H1 (cell line): ENCODE data around the gene TPST2. TPM values are rescaled to one million over a fixed set of nuclear protein-coding genes. Genes with fewer than 3 reads are reported as not detected.
A peak's percentile ranks its signal among the peaks of the same experiment; 100 is the strongest.

Source experiments
- CTCF ChIA-PET: fragments of 300-600 bp; sonication (Branson Sonifier 250); formaldehyde crosslinking; loops from one replicate; lab custom pipeline; 2021; ENCODE audit not compliant: partially characterized antibody; lab: Charles Lee
- POLR2A ChIA-PET: fragments of 300-600 bp; sonication (Branson Sonifier 250); formaldehyde crosslinking; loops from one replicate; lab custom pipeline; 2021; ENCODE audit warnings: inconsistent platforms; ENCODE audit not compliant: partially characterized antibody; lab: Charles Lee
- DNase-seq, 2 experiments: peaks; one replicate each; pipeline versions ENCODE4 v3.0.0 to v3.0.0-alpha.2; 2010 to 2022; ENCODE audit warnings: low spot score in 2 of 2, low read depth in 1 of 2, mixed read lengths in 1 of 2
- FAIRE-seq: peaks from 2 replicates; lab custom pipeline; 2011; peaks lifted over from hg19 to GRCh38; lab: Jason Lieb, UNC
- H2AFZ ChIP-seq: 2 replicates; pipeline ENCODE4 v1.8.1; 2012; ENCODE audit warnings: low read length, inconsistent platforms
- H2AK5ac ChIP-seq: 2 replicates; pipeline ENCODE4 v1.6.1; 2013; ENCODE audit warnings: low read depth, low read length
- H2BK120ac ChIP-seq: replicated peaks from 2 replicates; pipeline ENCODE3; 2013; ENCODE audit warnings: low read depth, low read length, inconsistent platforms
- H2BK12ac ChIP-seq: 2 replicates; pipeline ENCODE4 v1.6.1; 2013; ENCODE audit warnings: low read depth, low read length
- H2BK15ac ChIP-seq: 2 replicates; pipeline ENCODE4 v1.6.1; 2013; ENCODE audit warnings: low read length
- H2BK20ac ChIP-seq: 2 replicates; pipeline ENCODE4 v1.6.1; 2013; ENCODE audit warnings: low read length
- H2BK5ac ChIP-seq: 2 replicates; pipeline ENCODE4 v1.6.1; 2013; ENCODE audit warnings: low read depth, low read length
- H3K14ac ChIP-seq: 2 replicates; pipeline ENCODE4 v1.6.1; 2013; ENCODE audit warnings: inconsistent platforms; ENCODE audit not compliant: insufficient read length
- H3K18ac ChIP-seq: 2 replicates; pipeline ENCODE4 v1.6.1; 2013; ENCODE audit warnings: low read length; ENCODE audit errors: extremely low read depth
- H3K23ac ChIP-seq: 2 replicates; pipeline ENCODE4 v1.6.1; 2013; ENCODE audit warnings: inconsistent platforms; ENCODE audit not compliant: insufficient read length
- H3K23me2 ChIP-seq: 2 replicates; pipeline ENCODE4 v1.6.1; 2013; ENCODE audit warnings: low read depth, low read length
- H3K27ac ChIP-seq: 2 replicates; pipeline ENCODE4 v1.6.1; 2011; ENCODE audit warnings: low read depth, low read length, inconsistent platforms
- H3K27me3 ChIP-seq, 4 experiments: replicated peaks in 1 of 4; 1 replicate in 1 of 4; 2 replicates in 3 of 4; pipeline versions ENCODE4 v1.6.1 to v1.8.1; 2011 to 2013; ENCODE audit warnings: low read length in 3 of 4, mild to moderate bottlenecking in 3 of 4, inconsistent platforms in 2 of 4, mixed read lengths in 2 of 4, moderate library complexity in 1 of 4; ENCODE audit not compliant: control insufficient read depth in 3 of 4, insufficient read depth in 3 of 4; ENCODE audit errors: extremely low read depth in 1 of 4
- H3K36me3 ChIP-seq, 4 experiments: 2 replicates each; pipeline versions ENCODE4 v1.6.1 to v1.8.1; 2011 to 2013; ENCODE audit warnings: mild to moderate bottlenecking in 4 of 4, low read length in 3 of 4, moderate library complexity in 2 of 4, control low read depth in 1 of 4, inconsistent platforms in 1 of 4; ENCODE audit not compliant: insufficient read depth in 4 of 4, control insufficient read depth in 2 of 4
- H3K4ac ChIP-seq: replicated peaks from 2 replicates; pipeline ENCODE3; 2013; ENCODE audit warnings: low read length, low read depth, mixed read lengths, inconsistent platforms; ENCODE audit not compliant: insufficient read length
- H3K4me1 ChIP-seq, 4 experiments: replicated peaks in 1 of 4; 1 replicate in 1 of 4; 2 replicates in 3 of 4; pipeline versions ENCODE4 v1.6.1 to v1.8.1; 2011 to 2013; ENCODE audit warnings: low read length in 3 of 4, inconsistent platforms in 2 of 4, mixed read lengths in 1 of 4; ENCODE audit not compliant: insufficient read depth in 4 of 4, control insufficient read depth in 3 of 4
- H3K4me2 ChIP-seq, 2 experiments: 2 replicates each; pipeline versions ENCODE4 v1.6.1 to v1.8.1; 2011 to 2013; ENCODE audit warnings: low read depth in 2 of 2, low read length in 2 of 2, control low read depth in 1 of 2, inconsistent platforms in 1 of 2, mild to moderate bottlenecking in 1 of 2; ENCODE audit not compliant: insufficient read depth in 1 of 2
- H3K4me3 ChIP-seq, 4 experiments: fragments of 200-600, 300-600 bp in 1 of 4; sonication (generic), shearing (Covaris generic), sonication (Bioruptor Twin) in 1 of 4; 2 replicates each; pipeline versions ENCODE4 v1.5.1 to v1.8.1; 2011 to 2016; ENCODE audit warnings: low read length in 4 of 4, low read depth in 3 of 4, control low read depth in 2 of 4, inconsistent platforms in 2 of 4, mild to moderate bottlenecking in 2 of 4, mixed read lengths in 1 of 4, moderate library complexity in 1 of 4; ENCODE audit not compliant: insufficient read depth in 2 of 4; ENCODE audit errors: extremely low read depth in 1 of 4
- H3K56ac ChIP-seq: replicated peaks from 2 replicates; pipeline ENCODE3; 2013; ENCODE audit warnings: low read depth, mild to moderate bottlenecking, mixed read lengths, low read length, inconsistent platforms; ENCODE audit not compliant: insufficient read length
- H3K79me1 ChIP-seq: 2 replicates; pipeline ENCODE4 v1.6.1; 2013; ENCODE audit warnings: low read depth, low read length, control low read depth
- H3K79me2 ChIP-seq, 2 experiments: 2 replicates each; pipeline versions ENCODE4 v1.6.1 to v1.8.1; 2012 to 2013; ENCODE audit warnings: low read length in 2 of 2, mild to moderate bottlenecking in 2 of 2, inconsistent platforms in 1 of 2; ENCODE audit not compliant: insufficient read depth in 2 of 2, control insufficient read depth in 1 of 2
- H3K9ac ChIP-seq, 4 experiments: replicated peaks in 1 of 4; 1 replicate in 1 of 4; 2 replicates in 3 of 4; pipeline versions ENCODE4 v1.6.1 to v1.8.1; 2011 to 2013; ENCODE audit warnings: low read depth in 3 of 4, low read length in 3 of 4, control low read depth in 2 of 4, mild to moderate bottlenecking in 2 of 4, moderate library complexity in 2 of 4, inconsistent platforms in 1 of 4; ENCODE audit errors: extremely low read depth in 1 of 4
- H3K9me3 ChIP-seq, 2 experiments: 2 replicates each; pipeline versions ENCODE4 v1.6.1 to v1.8.1; 2012 to 2013; ENCODE audit warnings: mild to moderate bottlenecking in 2 of 2, moderate library complexity in 2 of 2, control low read depth in 1 of 2, inconsistent platforms in 1 of 2, low read depth in 1 of 2, low read length in 1 of 2, mixed read lengths in 1 of 2; ENCODE audit not compliant: insufficient read depth in 2 of 2
- H4K20me1 ChIP-seq, 2 experiments: replicated peaks in 1 of 2; 2 replicates each; pipeline versions ENCODE3 to v1.8.1; 2011 to 2013; ENCODE audit warnings: inconsistent platforms in 2 of 2, low read length in 2 of 2, mild to moderate bottlenecking in 1 of 2; ENCODE audit not compliant: insufficient read depth in 2 of 2, control insufficient read depth in 1 of 2
- H4K5ac ChIP-seq: 2 replicates; pipeline ENCODE4 v1.6.1; 2013; ENCODE audit warnings: low read length, low read depth, mixed read lengths, inconsistent platforms; ENCODE audit not compliant: insufficient read length
- H4K8ac ChIP-seq: 2 replicates; pipeline ENCODE4 v1.8.0; 2013; ENCODE audit warnings: mild to moderate bottlenecking, moderate library complexity, low read length, inconsistent platforms; ENCODE audit not compliant: insufficient read depth; ENCODE audit errors: extremely low read depth
- H4K91ac ChIP-seq: replicated peaks from 2 replicates; pipeline ENCODE3; 2013; ENCODE audit warnings: low read length, mixed read lengths, inconsistent platforms; ENCODE audit not compliant: insufficient read length
- BRCA1 ChIP-seq: IDR thresholded peaks from 2 replicates; pipeline ENCODE4 v1.6.1; 2012; ENCODE audit warnings: low read depth, low read length, improper control_type of control experiment
- KDM4A ChIP-seq: IDR thresholded peaks from one replicate; pipeline ENCODE4 v1.7.1; 2012; ENCODE audit warnings: low read depth, mild to moderate bottlenecking, moderate library complexity, low read length, inconsistent platforms; ENCODE audit not compliant: severe bottlenecking
- KDM5A ChIP-seq: fragments of 200-600 bp; IDR thresholded peaks from 2 replicates; pipeline ENCODE4 v1.7.1; 2012; ENCODE audit warnings: mild to moderate bottlenecking, low read length, inconsistent platforms, mixed read lengths
- NRF1 ChIP-seq: IDR thresholded peaks from 2 replicates; pipeline ENCODE4 v1.6.1; 2011; ENCODE audit warnings: mild to moderate bottlenecking, low read depth, low read length, improper control_type of control experiment
- POLR2A ChIP-seq, 2 experiments: IDR thresholded peaks; 1 replicate in 1 of 2; 2 replicates in 1 of 2; pipeline ENCODE4 v1.6.1; 2011; ENCODE audit warnings: low read depth in 2 of 2, low read length in 2 of 2, mild to moderate bottlenecking in 2 of 2; ENCODE audit errors: control extremely low read depth in 1 of 2
- RAD21 ChIP-seq, 2 experiments: IDR thresholded peaks in 1 of 2; conservative IDR thresholded peaks in 1 of 2; 2 replicates each; pipeline ENCODE4 v1.6.1; 2011; ENCODE audit warnings: low read depth in 2 of 2, low read length in 2 of 2, improper control_type of control experiment in 1 of 2, inconsistent platforms in 1 of 2, mild to moderate bottlenecking in 1 of 2, moderate library complexity in 1 of 2
- RFX5 ChIP-seq: IDR thresholded peaks from 2 replicates; pipeline ENCODE4 v1.6.1; 2011; ENCODE audit warnings: low read depth, low read length, improper control_type of control experiment, borderline replicate concordance
- SAP30 ChIP-seq: fragments of 300-600 bp; sonication (generic); IDR thresholded peaks from 2 replicates; pipeline ENCODE4 v1.7.1; 2012; ENCODE audit warnings: low read length, moderate library complexity, mild to moderate bottlenecking, inconsistent platforms; ENCODE audit not compliant: insufficient read depth, insufficient replicate concordance
- YY1 ChIP-seq: IDR thresholded peaks from 2 replicates; pipeline ENCODE4 v1.6.1; 2011; ENCODE audit warnings: low read depth, mild to moderate bottlenecking, low read length
- WGBS, 2 experiments: shearing (Covaris generic) in 1 of 2; methylation state at CpG; one replicate each; pipeline versions ENCODE4 v1.1.6 to v1.1.7; 2013 to 2015; ENCODE audit warnings: low lambda C conversion rate in 2 of 2, mixed read lengths in 2 of 2, inconsistent platforms in 1 of 2, low coverage in 1 of 2, missing lambda C conversion rate in 1 of 2; ENCODE audit not compliant: insufficient replicate concordance in 2 of 2, insufficient coverage in 1 of 2, insufficient read length in 1 of 2; ENCODE audit errors: extremely low coverage in 1 of 2, missing lambda C conversion rate in 1 of 2; 5-methylcytosine and 5-hydroxymethylcytosine counted together
- polyA plus RNA-seq, 7 experiments: library from polyadenylated mRNA; depleted of rRNA in 3 of 7; stranded (reverse) in 5 of 7; unstranded in 2 of 7; fragments of >200 nt in 5 of 7; fragments of 200-250 nt in 2 of 7; gene quantifications; 1 replicate in 5 of 7; 2 replicates in 1 of 7; 4 replicates in 1 of 7; pipeline versions ENCODE4 v1.2.1 to v1.2.3, GENCODE V29; 2011 to 2013; ENCODE audit warnings: missing spikeins in 2 of 7, mixed read lengths in 2 of 7
- total RNA-seq: library from RNA; stranded (reverse); fragmentation: NEBNext Ultra II Directional; extraction: Animal tissue kit (Norgen Biotek cat#: 25700); gene quantifications from 2 replicates; pipeline ENCODE4 v1.2.1, GENCODE V29; 2021
- TF ChIP-seq, protein P1 (sequence below): IDR thresholded peaks from 2 replicates; pipeline ENCODE4 v1.6.1; 2011; ENCODE audit warnings: low read depth, mild to moderate bottlenecking, low read length; ENCODE audit not compliant: insufficient read depth

The TPST2 gene
- total and polyA plus RNA-seq, 2 of the 8 experiments (the other 6 are each of a cell fraction or from before 2014, with no cell fraction given), result 58.8 to 143 TPM

DNA sequence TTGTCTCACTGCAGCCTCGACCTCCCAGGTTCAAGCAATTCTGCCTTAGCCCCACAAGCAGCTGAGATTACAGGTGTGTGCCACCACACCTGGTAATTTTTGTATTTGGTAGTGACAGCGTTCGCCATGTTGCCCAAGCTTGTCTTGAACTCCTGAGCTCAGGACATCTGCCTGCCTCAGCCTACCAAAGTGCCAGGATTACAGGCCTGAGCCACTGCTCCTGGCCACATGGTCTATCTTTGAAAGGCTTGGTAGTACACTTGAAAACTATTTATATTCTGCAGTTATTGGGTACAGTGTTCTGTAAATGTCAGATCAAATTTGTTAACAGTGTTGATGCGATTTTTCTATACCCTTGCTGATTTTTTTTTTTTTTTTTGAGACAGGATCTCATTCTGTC, 41.4 kb upstream of the TPST2 start:
- no peak overlapping the region for H4K91ac ChIP-seq
- H3K27me3 ChIP-seq, result no peaks in the 10 kb centered on the region
- no peaks in the 10 kb centered on the region for H3K23me2 ChIP-seq
- no peaks in the 10 kb centered on the region for H4K20me1 ChIP-seq
- no peaks in the 10 kb centered on the region; a peak in 1 of 7 replicates for H3K4me1 ChIP-seq
- ChIA-PET CTCF (interaction anchor here (0.9 kb wide), 1 partner anchor 15 kb away, joined by 3 read pairs; no protein-coding TSS in a partner anchor), POLR2A (interaction anchor here (0.6 kb wide), 1 partner anchor 62 kb away, joined by 3 read pairs; no protein-coding TSS in a partner anchor)
- no peaks in the 10 kb centered on the region for H3K36me3 ChIP-seq
- no peaks in the 10 kb centered on the region for H3K79me1 ChIP-seq
- H3K4ac ChIP-seq, result no peak overlapping the region
- no peak overlapping the region; the same call in 1 of the 2 replicates for H2BK5ac ChIP-seq
- WGBS, 2 experiments, result 92% methylated on average over 4 of the region's 4 CpGs; no CpG with 5 or more reads in 1 of the 2 experiments
- H2AK5ac ChIP-seq, result no peak overlapping the region
- FAIRE-seq (no peak), DNase-seq (no peak)
- no peak overlapping the region for H2BK20ac ChIP-seq
- H2AFZ ChIP-seq, result no peak overlapping the region
- no peak overlapping the region for H3K14ac ChIP-seq
- no peak overlapping the region for H3K56ac ChIP-seq
- no peak overlapping the region for H3K9ac ChIP-seq
- no peaks in the 10 kb centered on the region for H3K79me2 ChIP-seq
- H3K4me3 ChIP-seq, result no peak overlapping the region
- H2BK15ac ChIP-seq, result 0 out of 2 replicates have a peak overlapping the region, but pooled peaks have one; percentile 3
- H3K27ac ChIP-seq, result no peak overlapping the region
- no peak overlapping the region for H3K4me2 ChIP-seq
- no peaks in the 10 kb centered on the region; a peak in 1 of 4 replicates for H3K9me3 ChIP-seq
- H4K5ac ChIP-seq, result no peak overlapping the region
- H2BK12ac ChIP-seq, result no peak overlapping the region
- H4K8ac ChIP-seq, result no peak overlapping the region
- H3K23ac ChIP-seq, result no peak overlapping the region
- no peak overlapping the region for H3K18ac ChIP-seq
- no peak overlapping the region for H2BK120ac ChIP-seq
- no peak for TF ChIP-seq POLR2A (IDR thresholded peaks at IDR 0.05; ENCODE audit: control extremely low read depth in 1 of 2, low read depth in 2 of 2, low read length in 2 of 2)
- no peak for TF ChIP-seq NRF1
- TF ChIP-seq KDM4A, result no peak
- TF ChIP-seq YY1, result no peak
- no peak for TF ChIP-seq RFX5
- no peak for TF ChIP-seq SAP30
- no peak for TF ChIP-seq KDM5A
- TF ChIP-seq RAD21 (IDR thresholded peaks at IDR 0.05 in 1 of 2, conservative IDR thresholded peaks at IDR 0.05 in 1 of 2; ENCODE audit: low read depth in 2 of 2, low read length in 2 of 2), result no peak
- TF ChIP-seq, protein P1, sequence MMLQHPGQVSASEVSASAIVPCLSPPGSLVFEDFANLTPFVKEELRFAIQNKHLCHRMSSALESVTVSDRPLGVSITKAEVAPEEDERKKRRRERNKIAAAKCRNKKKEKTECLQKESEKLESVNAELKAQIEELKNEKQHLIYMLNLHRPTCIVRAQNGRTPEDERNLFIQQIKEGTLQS, result no peak
- no peak for TF ChIP-seq BRCA1
